CD8-positive, alpha-beta memory T cell (primary cell): ENCODE measurements around the gene EVA1B. TPM values are rescaled to one million over a fixed set of nuclear protein-coding genes. Genes with fewer than 3 reads are reported as not detected.
A peak's percentile ranks its signal among the peaks of the same experiment; 100 is the strongest.

Experiments
- CTCF ChIA-PET: fragments of 350-600 bp; sonication (Branson Sonifier 250); formaldehyde crosslinking; loops from one replicate; lab custom pipeline; 2021; ENCODE audit warnings: antibody characterized with exemption; lab: Charles Lee
- POLR2A ChIA-PET: fragments of 350-600 bp; sonication (Branson Sonifier 250); formaldehyde crosslinking; loops from one replicate; lab custom pipeline; 2021; ENCODE audit warnings: antibody characterized with exemption; lab: Charles Lee
- DNase-seq, 5 donors: peaks; one replicate each; pipeline versions ENCODE4 v3.0.0 to v3.0.0-alpha.2; 2020 to 2022; ENCODE audit warnings: mixed read lengths in 1 of 5
- H3K27ac ChIP-seq: one replicate; pipeline ENCODE4 v1.7.0; 2013; ENCODE audit warnings: low read depth, mild to moderate bottlenecking, low read length, moderate library complexity
- H3K27me3 ChIP-seq: 2 replicates; pipeline ENCODE4 v1.7.0; 2013; ENCODE audit warnings: low read length, mild to moderate bottlenecking; ENCODE audit not compliant: insufficient read depth, poor library complexity, severe bottlenecking
- H3K36me3 ChIP-seq: 2 replicates; pipeline ENCODE4 v1.7.0; 2013; ENCODE audit warnings: mild to moderate bottlenecking, low read length, moderate library complexity; ENCODE audit not compliant: insufficient read depth
- H3K4me1 ChIP-seq: 2 replicates; pipeline ENCODE4 v1.7.0; 2013; ENCODE audit warnings: mild to moderate bottlenecking, low read length, moderate library complexity; ENCODE audit not compliant: insufficient read depth
- H3K4me3 ChIP-seq: 2 replicates; pipeline ENCODE4 v1.7.0; 2013; ENCODE audit warnings: mild to moderate bottlenecking, low read length
- H3K9me3 ChIP-seq: 2 replicates; pipeline ENCODE4 v1.7.0; 2013; ENCODE audit warnings: mild to moderate bottlenecking, low read length
- H3K27ac Mint-ChIP-seq, 8 donors: one replicate each; pipeline ENCODE4 v1.8.0; 2020 to 2021; ENCODE audit warnings: mixed read lengths in 8 of 8, mild to moderate bottlenecking in 6 of 8, inconsistent platforms in 3 of 8, moderate library complexity in 3 of 8
- H3K27me3 Mint-ChIP-seq, 2 donors: one replicate each; pipeline ENCODE4 v1.8.0; 2020 to 2021; ENCODE audit warnings: mixed read lengths in 2 of 2, mild to moderate bottlenecking in 1 of 2, moderate library complexity in 1 of 2
- H3K36me3 Mint-ChIP-seq, 3 donors: one replicate each; pipeline ENCODE4 v1.8.0; 2020 to 2021; ENCODE audit warnings: mixed read lengths in 3 of 3, inconsistent platforms in 1 of 3, mild to moderate bottlenecking in 1 of 3
- H3K4me1 Mint-ChIP-seq, 3 donors: one replicate each; pipeline ENCODE4 v1.8.0; 2020 to 2021; ENCODE audit warnings: mixed read lengths in 3 of 3, inconsistent platforms in 1 of 3, mild to moderate bottlenecking in 1 of 3
- H3K4me3 Mint-ChIP-seq, 7 donors: one replicate each; pipeline ENCODE4 v1.8.0; 2020 to 2021; ENCODE audit warnings: mixed read lengths in 7 of 7, mild to moderate bottlenecking in 6 of 7, moderate library complexity in 4 of 7, inconsistent platforms in 2 of 7
- H3K9me3 Mint-ChIP-seq, 5 donors: one replicate each; pipeline ENCODE4 v1.8.0; 2020 to 2022; ENCODE audit warnings: mixed read lengths in 5 of 5, mild to moderate bottlenecking in 3 of 5, moderate library complexity in 2 of 5, inconsistent platforms in 1 of 5
- polyA plus RNA-seq: library from polyadenylated mRNA; unstranded; fragments of 300-500 nt; fragmentation: Illumina TruSeq; gene quantifications from one replicate; pipeline ENCODE4 v1.2.3, GENCODE V29; 2021
- total RNA-seq, 2 experiments: library from RNA; stranded (reverse); gene quantifications; one replicate each; pipeline ENCODE4 v1.2.3, GENCODE V29; 2021

The EVA1B gene
- total and polyA plus RNA-seq, 3 experiments from 2014 or later = 8.1 to 16.3 (median 13.6) TPM

- no peaks in the 10 kb centered on the region for H3K36me3 ChIP-seq
- H3K4me3 Mint-ChIP-seq = peak overlapping the region; percentile 64 to 89 (median 79)
- H3K36me3 Mint-ChIP-seq = no peaks in the 10 kb centered on the region
- H3K27ac Mint-ChIP-seq = peak overlapping the region in 6 of 8 donors; percentile 5 to 90 (median 64)
- H3K4me3 ChIP-seq = no peak overlapping the region
- peaks cover 25 to 38% (median 26%) of the 10 kb centered on the region in 3 donors for H3K4me1 Mint-ChIP-seq
- no peak for DNase-seq
- CTCF ChIA-PET = interaction anchor here (1.1 to 5.0 kb wide), 3 partner anchors 16 to 44 kb away, joined by 3 to 16 read pairs (median 3); partner anchors contain the start of gene SH3D21
- H3K9me3 ChIP-seq = no peaks in the 10 kb centered on the region
- no peaks in the 10 kb centered on the region for H3K27me3 ChIP-seq
- H3K4me1 ChIP-seq = peaks cover 10% of the 10 kb centered on the region
- peak overlapping the region; percentile 59 for H3K27ac ChIP-seq
- no peaks in the 10 kb centered on the region for H3K9me3 Mint-ChIP-seq
- POLR2A ChIA-PET = interaction anchor here (2.2 kb wide), 1 partner anchor 16 kb away, joined by 13 read pairs; the partner anchor contains the start of gene SH3D21
- H3K27me3 Mint-ChIP-seq = no peaks in the 10 kb centered on the region
These were observed 1.2 kb downstream of the EVA1B start for GRCh38 chr1:36322041-36322785.

GRCh38 chr1:36321119-36321951 lies 2.1 kb downstream of the EVA1B start:
- CTCF ChIA-PET = interaction anchor here (1.1 to 5.0 kb wide), 2 partner anchors 15 to 36 kb away, joined by 3 to 16 read pairs; partner anchors contain the start of gene SH3D21
- peak overlapping the region; percentile 66 to 80 (median 73) for H3K4me3 Mint-ChIP-seq
- peaks cover 20 to 34% (median 25%) of the 10 kb centered on the region in 3 donors for H3K4me1 Mint-ChIP-seq
- Histone ChIP-seq H3K27ac (peak overlapping the region; percentile 59), H3K4me1 (peaks cover 10% of the 10 kb centered on the region), H3K9me3 (no peaks in the 10 kb centered on the region), H3K4me3 (peak overlapping the region; percentile 28), H3K36me3 (no peaks in the 10 kb centered on the region), H3K27me3 (no peaks in the 10 kb centered on the region)
- no peaks in the 10 kb centered on the region for H3K27me3 Mint-ChIP-seq
- POLR2A ChIA-PET = interaction anchor here (0.5 to 2.2 kb wide), 2 partner anchors 14 to 15 kb away, joined by 3 to 13 read pairs; partner anchors contain the start of gene SH3D21
- no peaks in the 10 kb centered on the region for H3K9me3 Mint-ChIP-seq
- peak overlapping the region; percentile 5 to 89 (median 57) for H3K27ac Mint-ChIP-seq
- H3K36me3 Mint-ChIP-seq = no peaks in the 10 kb centered on the region
- DNase-seq = peak in 1 of 5 donors; percentile 26

- no peaks in the 10 kb centered on the region for H3K36me3 ChIP-seq
- peaks cover 10% of the 10 kb centered on the region for H3K4me1 ChIP-seq
- H3K4me1 Mint-ChIP-seq = peaks cover 20 to 34% (median 25%) of the 10 kb centered on the region in 3 donors
- H3K27ac Mint-ChIP-seq = peak overlapping the region; percentile 18 to 96 (median 71)
- DNase-seq = no peak
- ChIA-PET CTCF (interaction anchor here (1.0 to 5.0 kb wide), 2 partner anchors 12 to 14 kb away, joined by 3 to 16 read pairs; partner anchors contain the start of gene SH3D21), POLR2A (interaction anchor here (0.5 kb wide), 1 partner anchor 14 kb away, joined by 3 read pairs; no protein-coding TSS in a partner anchor)
- H3K4me3 Mint-ChIP-seq = peak overlapping the region; percentile 44 to 78 (median 69)
- no peaks in the 10 kb centered on the region for H3K27me3 Mint-ChIP-seq
- peak overlapping the region; percentile 59 for H3K27ac ChIP-seq
- peak overlapping the region; percentile 28 for H3K4me3 ChIP-seq
- H3K27me3 ChIP-seq = no peaks in the 10 kb centered on the region
- no peaks in the 10 kb centered on the region for H3K9me3 ChIP-seq
- H3K36me3 Mint-ChIP-seq = no peaks in the 10 kb centered on the region
- H3K9me3 Mint-ChIP-seq = no peaks in the 10 kb centered on the region
These were observed 2.7 kb downstream of the EVA1B start for GRCh38 chr1:36320767-36321118.

GRCh38 chr1:36320291-36320761 lies 3.1 kb downstream of the EVA1B start:
- H3K27ac Mint-ChIP-seq = peak overlapping the region; percentile 18 to 96 (median 78)
- H3K36me3 Mint-ChIP-seq = no peaks in the 10 kb centered on the region
- ChIA-PET CTCF (interaction anchor here (1.0 to 5.0 kb wide), 3 partner anchors 12 to 14 kb away, joined by 3 to 16 read pairs (median 5); partner anchors contain the start of gene SH3D21), POLR2A (no interaction called here)
- no peaks in the 10 kb centered on the region for H3K9me3 ChIP-seq
- no peak for DNase-seq
- H3K27me3 ChIP-seq = no peaks in the 10 kb centered on the region
- H3K4me3 Mint-ChIP-seq = peak overlapping the region; percentile 58 to 78 (median 69)
- no peaks in the 10 kb centered on the region for H3K27me3 Mint-ChIP-seq
- H3K9me3 Mint-ChIP-seq = no peaks in the 10 kb centered on the region
- H3K4me1 ChIP-seq = peaks cover 10% of the 10 kb centered on the region
- H3K27ac ChIP-seq = no peak overlapping the region
- H3K4me1 Mint-ChIP-seq = peaks cover 20 to 34% (median 25%) of the 10 kb centered on the region in 3 donors
- H3K4me3 ChIP-seq = no peak overlapping the region
- no peaks in the 10 kb centered on the region for H3K36me3 ChIP-seq

GRCh38 chr1:36309397-36309796 lies 14.0 kb downstream of the EVA1B start:
- H3K9me3 Mint-ChIP-seq = no peaks in the 10 kb centered on the region
- H3K27ac ChIP-seq = no peak overlapping the region
- peak overlapping the region in 2 of 7 donors; percentile 13 to 41 for H3K4me3 Mint-ChIP-seq
- peak overlapping the region in 1 of 8 donors; percentile 30 for H3K27ac Mint-ChIP-seq
- POLR2A ChIA-PET = no interaction called here
- no peaks in the 10 kb centered on the region for H3K9me3 ChIP-seq
- no peak overlapping the region for H3K4me3 ChIP-seq
- H3K27me3 Mint-ChIP-seq = no peaks in the 10 kb centered on the region
- peaks cover 10 to 18% (median 17%) of the 10 kb centered on the region in 3 donors for H3K4me1 Mint-ChIP-seq
- peaks cover 14% of the 10 kb centered on the region for H3K4me1 ChIP-seq
- no peak for DNase-seq
- H3K36me3 Mint-ChIP-seq = peaks cover 0 to 9% (median 2%) of the 10 kb centered on the region in 3 donors
- H3K36me3 ChIP-seq = no peaks in the 10 kb centered on the region
- no peaks in the 10 kb centered on the region for H3K27me3 ChIP-seq
- CTCF ChIA-PET = no interaction called here

GRCh38 chr1:36307601-36308330 lies 15.7 kb downstream of the EVA1B start:
- ChIA-PET POLR2A (interaction anchor here (0.6 to 1.5 kb wide), 5 partner anchors 9 to 99 kb away, joined by 3 to 13 read pairs (median 4); partner anchors contain the start of gene EVA1B), CTCF (interaction anchor here (0.6 to 2.4 kb wide), 3 partner anchors 15 to 114 kb away, joined by 4 to 16 read pairs (median 5); partner anchors contain the start of gene EVA1B)
- no peaks in the 10 kb centered on the region for H3K9me3 Mint-ChIP-seq
- peaks cover 14% of the 10 kb centered on the region for H3K4me1 ChIP-seq
- H3K36me3 Mint-ChIP-seq = peaks cover 0 to 23% (median 6%) of the 10 kb centered on the region in 3 donors
- H3K27ac Mint-ChIP-seq = peak overlapping the region in 2 of 8 donors; percentile 35 to 93
- H3K4me3 Mint-ChIP-seq = peak overlapping the region; percentile 85 to 98 (median 94)
- DNase-seq = no peak
- H3K27me3 Mint-ChIP-seq = no peaks in the 10 kb centered on the region
- H3K4me3 ChIP-seq = no peak overlapping the region
- H3K36me3 ChIP-seq = peaks cover 6% of the 10 kb centered on the region
- H3K9me3 ChIP-seq = no peaks in the 10 kb centered on the region
- H3K4me1 Mint-ChIP-seq = peaks cover 10 to 18% (median 17%) of the 10 kb centered on the region in 3 donors
- H3K27me3 ChIP-seq = no peaks in the 10 kb centered on the region
- no peak overlapping the region for H3K27ac ChIP-seq
